ENCODE measurements around the gene MACIR.

The MACIR gene

DNA sequence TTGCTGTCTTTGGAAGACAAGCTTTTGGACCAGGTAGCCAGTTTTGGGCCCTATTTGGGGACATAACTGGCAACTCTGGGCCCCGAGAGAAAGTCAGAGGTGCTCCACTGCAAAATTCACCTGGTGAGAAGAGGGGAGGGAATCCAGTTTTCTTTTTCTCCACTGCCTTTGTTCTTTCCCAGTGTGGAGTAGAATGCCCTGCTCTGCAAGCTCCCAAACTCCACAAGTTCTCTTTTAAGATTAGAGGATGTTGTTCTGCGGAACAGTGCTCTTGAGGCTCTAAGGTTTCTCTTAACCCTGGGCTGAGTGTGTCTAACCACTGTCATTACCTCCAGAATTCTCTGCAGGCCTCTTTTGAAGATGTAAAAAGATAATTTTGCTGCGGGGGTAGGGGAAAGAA lies 25.3 kb downstream of the MACIR start:
- no peak for DNase-seq (ENCODE audit: low read depth)
- no peak for TF ChIP-seq CTCF (IDR thresholded peaks at IDR 0.05; ENCODE audit: control insufficient read depth, extremely low read depth, insufficient read depth)
- H3K4me3 ChIP-seq (ENCODE audit: low read depth, low read length), result no peak overlapping the region

- H3K4me3 ChIP-seq (ENCODE audit: low read depth, low read length), result no peak overlapping the region
- no peak for DNase-seq (ENCODE audit: low read depth)
- no peak for TF ChIP-seq CTCF (IDR thresholded peaks at IDR 0.05; ENCODE audit: control insufficient read depth, extremely low read depth, insufficient read depth)
These were observed 28.1 kb downstream of the MACIR start for GRCh38 chr5:103286622-103287021.

DNA sequence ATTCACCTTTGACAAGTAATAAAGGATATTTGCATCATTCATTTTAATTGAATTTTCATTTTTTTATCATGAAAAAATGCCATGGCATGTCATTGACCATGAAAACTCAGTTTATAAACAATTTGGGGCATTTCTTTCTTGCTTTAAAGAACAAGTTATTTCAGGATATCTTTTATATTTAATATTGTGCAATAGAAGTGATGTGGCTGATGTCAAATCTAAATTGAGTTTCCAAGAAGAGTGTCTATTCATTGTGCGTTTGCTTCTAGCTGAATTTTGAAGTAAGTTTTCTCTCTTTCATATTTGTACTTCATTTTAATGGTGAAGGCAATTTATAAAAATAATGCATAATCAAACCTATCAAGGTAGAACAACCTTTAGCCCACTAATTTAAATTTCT lies 30.5 kb downstream of the MACIR start:
- DNase-seq (ENCODE audit: low read depth), result no peak
- TF ChIP-seq CTCF (IDR thresholded peaks at IDR 0.05; ENCODE audit: control insufficient read depth, extremely low read depth, insufficient read depth), result no peak
- no peak overlapping the region for H3K4me3 ChIP-seq (ENCODE audit: low read depth, low read length)

- TF ChIP-seq CTCF (IDR thresholded peaks at IDR 0.05; ENCODE audit: control insufficient read depth, extremely low read depth, insufficient read depth), result no peak
- DNase-seq (ENCODE audit: low read depth), result no peak
- H3K4me3 ChIP-seq (ENCODE audit: low read depth, low read length), result no peak overlapping the region
These were observed 32.3 kb downstream of the MACIR start for GRCh38 chr5:103290846-103291245.

DNA sequence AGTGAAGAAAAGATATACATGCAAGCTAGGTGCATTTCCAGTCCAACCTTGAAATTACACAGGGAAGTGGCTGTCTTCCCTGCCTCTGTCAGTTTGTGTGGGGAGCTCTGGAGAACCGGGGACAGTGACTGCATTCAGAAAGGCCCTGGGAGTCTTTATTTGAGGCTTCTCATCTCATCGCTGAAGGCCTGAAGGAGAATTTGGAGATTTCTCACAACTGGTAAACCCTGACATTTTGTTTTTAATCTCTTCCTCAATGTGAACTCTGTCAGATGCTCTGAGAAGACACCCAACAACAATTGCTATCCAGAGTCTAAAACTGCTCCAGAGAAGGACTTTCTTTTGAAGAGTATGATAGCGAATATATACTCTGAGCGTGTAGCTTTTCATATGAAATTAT lies 33.0 kb downstream of the MACIR start:
- no peak overlapping the region for H3K4me3 ChIP-seq (ENCODE audit: low read depth, low read length)
- TF ChIP-seq CTCF (IDR thresholded peaks at IDR 0.05; ENCODE audit: control insufficient read depth, extremely low read depth, insufficient read depth), result no peak
- no peak for DNase-seq (ENCODE audit: low read depth)

DNA sequence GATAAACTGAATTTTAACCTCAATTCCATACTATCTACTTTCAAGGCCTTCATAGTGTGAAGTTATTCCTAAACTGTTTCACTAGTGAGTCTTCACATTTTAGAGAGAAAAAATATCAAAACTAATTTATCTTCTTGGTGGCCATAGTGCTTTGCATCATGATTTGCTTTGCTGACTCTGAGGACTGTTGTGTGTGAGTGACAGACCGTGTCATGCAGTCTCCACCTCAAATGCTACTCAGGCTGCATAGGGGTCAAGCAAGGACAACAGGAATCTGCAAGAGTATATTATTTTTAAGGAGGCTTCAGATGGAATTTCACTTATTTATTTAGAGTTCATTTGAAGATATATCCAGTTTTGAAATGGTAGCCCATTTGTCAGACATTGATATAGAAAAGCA lies 34.5 kb downstream of the MACIR start:
- no peak for DNase-seq (ENCODE audit: low read depth)
- H3K4me3 ChIP-seq (ENCODE audit: low read depth, low read length), result no peak overlapping the region
- TF ChIP-seq CTCF (IDR thresholded peaks at IDR 0.05; ENCODE audit: control insufficient read depth, extremely low read depth, insufficient read depth), result no peak

- DNase-seq (ENCODE audit: low read depth), result no peak
- no peak for TF ChIP-seq CTCF (IDR thresholded peaks at IDR 0.05; ENCODE audit: control insufficient read depth, extremely low read depth, insufficient read depth)
- no peak overlapping the region for H3K4me3 ChIP-seq (ENCODE audit: low read depth, low read length)
These were observed 35.2 kb downstream of the MACIR start for GRCh38 chr5:103293719-103294118.
